ENCODE data around the gene CADM4. TPM values are rescaled to one million over a fixed set of nuclear protein-coding genes. Genes with fewer than 3 reads are reported as not detected.
A peak's percentile ranks its signal among the peaks of the same experiment; 100 is the strongest.

CADM4 gene
- total RNA-seq, 1 donor from 2014 or later = 71.6 TPM

- H3K4me3 Mint-ChIP-seq (ENCODE audit: low read depth) = peak overlapping the region; percentile 100
- peak overlapping the region; percentile 100 for H3K27ac Mint-ChIP-seq
- H3K27me3 Mint-ChIP-seq = no peaks in the 10 kb centered on the region
- no peak for DNase-seq (ENCODE audit: low spot score, unreplicated experiment)
- TF ChIP-seq, protein P1, sequence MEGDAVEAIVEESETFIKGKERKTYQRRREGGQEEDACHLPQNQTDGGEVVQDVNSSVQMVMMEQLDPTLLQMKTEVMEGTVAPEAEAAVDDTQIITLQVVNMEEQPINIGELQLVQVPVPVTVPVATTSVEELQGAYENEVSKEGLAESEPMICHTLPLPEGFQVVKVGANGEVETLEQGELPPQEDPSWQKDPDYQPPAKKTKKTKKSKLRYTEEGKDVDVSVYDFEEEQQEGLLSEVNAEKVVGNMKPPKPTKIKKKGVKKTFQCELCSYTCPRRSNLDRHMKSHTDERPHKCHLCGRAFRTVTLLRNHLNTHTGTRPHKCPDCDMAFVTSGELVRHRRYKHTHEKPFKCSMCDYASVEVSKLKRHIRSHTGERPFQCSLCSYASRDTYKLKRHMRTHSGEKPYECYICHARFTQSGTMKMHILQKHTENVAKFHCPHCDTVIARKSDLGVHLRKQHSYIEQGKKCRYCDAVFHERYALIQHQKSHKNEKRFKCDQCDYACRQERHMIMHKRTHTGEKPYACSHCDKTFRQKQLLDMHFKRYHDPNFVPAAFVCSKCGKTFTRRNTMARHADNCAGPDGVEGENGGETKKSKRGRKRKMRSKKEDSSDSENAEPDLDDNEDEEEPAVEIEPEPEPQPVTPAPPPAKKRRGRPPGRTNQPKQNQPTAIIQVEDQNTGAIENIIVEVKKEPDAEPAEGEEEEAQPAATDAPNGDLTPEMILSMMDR (IDR thresholded peaks at IDR 0.05; ENCODE audit: unreplicated experiment) = no peak
- H3K9me3 Mint-ChIP-seq (ENCODE audit: low read depth) = no peaks in the 10 kb centered on the region
- H3K36me3 Mint-ChIP-seq (ENCODE audit: insufficient read depth) = peaks cover 12% of the 10 kb centered on the region
- H3K4me1 Mint-ChIP-seq (ENCODE audit: low read depth) = peaks cover 26% of the 10 kb centered on the region
Observed at GRCh38 chr19:43597876-43598275, 41.8 kb downstream of the CADM4 start.

DNA sequence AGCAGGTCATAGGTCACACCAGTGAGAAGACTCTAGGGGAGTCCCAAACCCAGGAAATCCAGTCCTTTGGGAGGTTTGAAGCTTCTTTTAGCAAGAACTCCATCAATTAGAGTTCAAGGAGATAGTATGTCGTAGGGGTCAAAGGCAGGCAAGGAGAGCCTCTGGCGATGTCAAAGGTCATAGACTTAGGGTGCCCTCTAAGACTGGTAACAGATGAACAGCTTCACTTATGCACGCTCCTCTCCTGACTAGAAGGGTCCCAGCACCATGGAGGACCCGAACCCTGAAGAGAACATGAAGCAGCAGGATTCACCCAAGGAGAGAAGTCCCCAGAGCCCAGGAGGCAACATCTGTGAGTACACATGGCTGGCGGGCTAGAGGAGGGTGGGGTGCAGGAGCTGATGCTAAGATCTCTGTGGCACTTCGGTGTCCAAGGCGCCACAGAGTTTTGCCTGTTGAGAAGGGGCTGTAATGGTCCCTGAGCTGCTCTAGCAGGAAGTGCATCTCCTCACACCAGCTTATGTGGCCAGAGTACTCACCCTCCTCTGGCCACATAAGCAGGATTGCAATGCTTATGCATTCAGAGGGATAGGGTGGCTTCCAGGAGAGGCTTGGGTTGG is 42.7 kb downstream of the CADM4 start:
- no peak for DNase-seq (ENCODE audit: low spot score, unreplicated experiment)
- Mint-ChIP-seq H3K27me3 (no peaks in the 10 kb centered on the region), H3K36me3 (ENCODE audit: insufficient read depth) (peaks cover 14% of the 10 kb centered on the region), H3K9me3 (ENCODE audit: low read depth) (no peaks in the 10 kb centered on the region), H3K27ac (peak overlapping the region; percentile 100), H3K4me1 (ENCODE audit: low read depth) (peaks cover 26% of the 10 kb centered on the region), H3K4me3 (ENCODE audit: low read depth) (peak overlapping the region; percentile 100)
- TF ChIP-seq, protein P1 (IDR thresholded peaks at IDR 0.05; ENCODE audit: unreplicated experiment) = no peak

GRCh38 chr19:43595999-43596841 is 43.4 kb downstream of the CADM4 start, which contains the start of the genes IRGQ and ZNF576:
IRGQ (minus strand) TSS chr19:43596134; CDS start chr19:43595338, 796 bp downstream.
ZNF576 (plus strand) TSS chr19:43596595; CDS start chr19:43597109, 514 bp downstream.
- H3K9me3 Mint-ChIP-seq (ENCODE audit: low read depth) = no peaks in the 10 kb centered on the region
- peak; percentile 100 for DNase-seq (ENCODE audit: low spot score, unreplicated experiment)
- peak within 1 kb of the TSS; percentile 100 for H3K27ac Mint-ChIP-seq
- TF ChIP-seq, protein P1 (IDR thresholded peaks at IDR 0.05; ENCODE audit: unreplicated experiment) = no peak
- peak within 1 kb of the TSS; percentile 100 for H3K4me3 Mint-ChIP-seq (ENCODE audit: low read depth)
- H3K4me1 Mint-ChIP-seq (ENCODE audit: low read depth) = peaks cover 26% of the 10 kb centered on the region
- H3K27me3 Mint-ChIP-seq = no peaks in the 10 kb centered on the region
- peaks cover 13% of the 10 kb centered on the region for H3K36me3 Mint-ChIP-seq (ENCODE audit: insufficient read depth)

DNA sequence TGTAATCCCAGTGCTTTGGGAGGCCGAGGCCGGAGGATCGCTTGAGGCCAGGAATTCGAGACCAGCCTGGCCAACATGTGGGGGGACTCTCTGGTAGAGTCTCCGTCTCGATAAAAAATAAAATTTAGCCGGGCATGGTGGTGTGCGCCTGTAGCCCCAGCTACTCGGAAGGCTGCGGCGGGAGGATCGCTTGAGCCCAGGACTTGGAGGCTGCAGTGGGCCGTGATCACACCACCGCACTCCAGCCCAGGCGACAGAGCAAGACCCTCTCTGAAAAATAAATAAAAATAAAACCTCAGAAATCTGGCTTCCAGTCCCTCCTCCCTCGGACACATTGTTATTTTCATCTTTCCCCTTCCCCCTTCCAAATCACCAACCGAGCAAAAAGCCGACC is 44.0 kb downstream of the CADM4 start:
- peak overlapping the region; percentile 100 for H3K27ac Mint-ChIP-seq
- TF ChIP-seq, protein P1 (IDR thresholded peaks at IDR 0.05; ENCODE audit: unreplicated experiment) = no peak
- DNase-seq (ENCODE audit: low spot score, unreplicated experiment) = no peak
- H3K27me3 Mint-ChIP-seq = no peaks in the 10 kb centered on the region
- peak overlapping the region; percentile 100 for H3K4me3 Mint-ChIP-seq (ENCODE audit: low read depth)
- peaks cover 16% of the 10 kb centered on the region for H3K36me3 Mint-ChIP-seq (ENCODE audit: insufficient read depth)
- no peaks in the 10 kb centered on the region for H3K9me3 Mint-ChIP-seq (ENCODE audit: low read depth)
- peaks cover 26% of the 10 kb centered on the region for H3K4me1 Mint-ChIP-seq (ENCODE audit: low read depth)

Measured in progenitor cell of endocrine pancreas (in vitro differentiated cells).